Naive thymus-derived CD4-positive, alpha-beta T cell (primary cell): Measurements from ENCODE around the gene PTPRN2. TPM values are rescaled to one million over a fixed set of nuclear protein-coding genes. Genes with fewer than 3 reads are reported as not detected.

Source experiments
- ATAC-seq: fragments of 150-1000 bp; cut with Tn5 transposase; 2 replicates; pipeline ENCODE4 v1.10.0; 2021; ENCODE audit warnings: mild to moderate bottlenecking, moderate library complexity
- CTCF ChIA-PET: fragments of 350-600 bp; sonication (Branson Sonifier 250); formaldehyde crosslinking; loops from one replicate; lab custom pipeline; 2021; ENCODE audit warnings: antibody characterized with exemption; lab: Charles Lee
- POLR2A ChIA-PET: fragments of 350-600 bp; sonication (Branson Sonifier 250); formaldehyde crosslinking; loops from one replicate; lab custom pipeline; 2021; ENCODE audit warnings: antibody characterized with exemption, inconsistent platforms; lab: Charles Lee
- DNase-seq, 9 donors: peaks; one replicate each; pipeline versions ENCODE4 v3.0.0 to v3.0.0-alpha.2; 2020 to 2022; ENCODE audit warnings: mixed read lengths in 1 of 9
- H3K27ac ChIP-seq: one replicate; pipeline ENCODE4 v1.7.0; 2013; ENCODE audit warnings: mild to moderate bottlenecking, low read depth, low read length, moderate library complexity
- H3K27me3 ChIP-seq, 2 donors: one replicate each; pipeline ENCODE4 v1.7.0; 2013; ENCODE audit warnings: low read length in 2 of 2, mild to moderate bottlenecking in 2 of 2, moderate library complexity in 2 of 2; ENCODE audit not compliant: control insufficient read depth in 2 of 2, insufficient read depth in 2 of 2
- H3K36me3 ChIP-seq, 3 experiments: 1 replicate in 2 of 3; 2 replicates in 1 of 3; pipeline ENCODE4 v1.7.0; 2013; ENCODE audit warnings: low read length in 3 of 3, mild to moderate bottlenecking in 3 of 3, moderate library complexity in 1 of 3; ENCODE audit not compliant: insufficient read depth in 3 of 3, control insufficient read depth in 2 of 3
- H3K4me1 ChIP-seq, 2 donors: one replicate each; pipeline ENCODE4 v1.7.0; 2013; ENCODE audit warnings: low read length in 2 of 2, mild to moderate bottlenecking in 2 of 2, moderate library complexity in 1 of 2; ENCODE audit not compliant: control insufficient read depth in 2 of 2, insufficient read depth in 2 of 2
- H3K4me3 ChIP-seq: 2 replicates; pipeline ENCODE4 v1.7.0; 2013; ENCODE audit warnings: mild to moderate bottlenecking, low read length
- H3K9me3 ChIP-seq, 3 experiments: 1 replicate in 2 of 3; 2 replicates in 1 of 3; pipeline ENCODE4 v1.7.0; 2013; ENCODE audit warnings: low read length in 3 of 3; ENCODE audit not compliant: control insufficient read depth in 2 of 3
- H3K27ac Mint-ChIP-seq, 9 donors: one replicate each; pipeline ENCODE4 v1.8.0; 2020 to 2022; ENCODE audit warnings: mixed read lengths in 9 of 9, mild to moderate bottlenecking in 8 of 9, moderate library complexity in 5 of 9, inconsistent platforms in 2 of 9
- H3K27me3 Mint-ChIP-seq, 5 donors: one replicate each; pipeline ENCODE4 v1.8.0; 2021 to 2022; ENCODE audit warnings: mixed read lengths in 5 of 5, mild to moderate bottlenecking in 1 of 5
- H3K36me3 Mint-ChIP-seq, 5 donors: one replicate each; pipeline ENCODE4 v1.8.0; 2020 to 2022; ENCODE audit warnings: mixed read lengths in 5 of 5, mild to moderate bottlenecking in 3 of 5, inconsistent platforms in 1 of 5
- H3K4me1 Mint-ChIP-seq, 7 donors: one replicate each; pipeline ENCODE4 v1.8.0; 2020 to 2022; ENCODE audit warnings: mixed read lengths in 7 of 7, mild to moderate bottlenecking in 3 of 7, inconsistent platforms in 1 of 7
- H3K4me3 Mint-ChIP-seq, 10 donors: one replicate each; pipeline ENCODE4 v1.8.0; 2020 to 2022; ENCODE audit warnings: mild to moderate bottlenecking in 10 of 10, mixed read lengths in 10 of 10, moderate library complexity in 6 of 10, inconsistent platforms in 2 of 10
- H3K9me3 Mint-ChIP-seq, 11 donors: one replicate each; pipeline ENCODE4 v1.8.0; 2020 to 2022; ENCODE audit warnings: mixed read lengths in 11 of 11, mild to moderate bottlenecking in 4 of 11, inconsistent platforms in 1 of 11, moderate library complexity in 1 of 11
- intact Hi-C, 2 donors: fragments of 100-400 bp; cut with micrococcal nuclease; formaldehyde crosslinking; loops; one replicate each; pipeline ENCODE4 v1.15.1; 2023
- polyA plus RNA-seq, 2 donors: library from polyadenylated mRNA; unstranded; fragments of 300-500 nt; fragmentation: Illumina TruSeq; gene quantifications; one replicate each; pipeline ENCODE4 v1.2.3, GENCODE V29; 2021
- total RNA-seq, 6 experiments: library from RNA in 5 of 6; stranded (reverse) in 5 of 6; gene quantifications; 1 replicate in 5 of 6; 2 replicates in 1 of 6; pipeline ENCODE4 v1.2.3 and lab custom pipeline; 2021 to 2026

Gene PTPRN2
- total and polyA plus RNA-seq, 7 experiments from 2014 or later: 0.58 to 2.3 (median 1.4) TPM

- no peaks in the 10 kb centered on the region for H3K4me1 Mint-ChIP-seq
- ChIA-PET POLR2A (no interaction called here), CTCF (no interaction called here)
- peaks cover 0 to 3% of the 10 kb centered on the region in 2 donors for H3K27me3 ChIP-seq
- peaks cover 12 to 44% (median 24%) of the 10 kb centered on the region in 11 donors for H3K9me3 Mint-ChIP-seq
- H3K4me3 ChIP-seq: no peak overlapping the region
- H3K4me3 Mint-ChIP-seq: no peak overlapping the region
- no peaks in the 10 kb centered on the region for H3K36me3 ChIP-seq
- intact Hi-C loops: no loop called here
- H3K27ac ChIP-seq: no peak overlapping the region
- H3K9me3 ChIP-seq: peaks cover 0 to 14% (median 0%) of the 10 kb centered on the region in 3 experiments
- peaks cover 0 to 13% (median 0%) of the 10 kb centered on the region in 5 donors for H3K36me3 Mint-ChIP-seq
- ATAC-seq: no peak
- H3K27ac Mint-ChIP-seq: no peak overlapping the region
- H3K4me1 ChIP-seq: no peaks in the 10 kb centered on the region
- DNase-seq: no peak
- H3K27me3 Mint-ChIP-seq: peaks cover 0 to 11% (median 4%) of the 10 kb centered on the region in 5 donors
Measured at GRCh38 chr7:158175779-158176178, 411.8 kb downstream of the PTPRN2 start.

GRCh38 chr7:158174947-158175346, 412.7 kb downstream of the PTPRN2 start:
- H3K4me1 Mint-ChIP-seq: no peaks in the 10 kb centered on the region

GRCh38 chr7:158167373-158167772, 420.2 kb downstream of the PTPRN2 start:
- H3K4me1 ChIP-seq: no peaks in the 10 kb centered on the region
- H3K27ac Mint-ChIP-seq: no peak overlapping the region
- H3K9me3 Mint-ChIP-seq: peaks cover 2 to 18% (median 4%) of the 10 kb centered on the region in 11 donors
- CTCF ChIA-PET: no interaction called here
- no peak for DNase-seq
- H3K9me3 ChIP-seq: peaks cover 0 to 1% (median 0%) of the 10 kb centered on the region in 3 experiments
- no peaks in the 10 kb centered on the region for H3K36me3 ChIP-seq
- H3K36me3 Mint-ChIP-seq: peaks cover 0 to 4% (median 0%) of the 10 kb centered on the region in 5 donors
- peaks cover 0 to 12% (median 0%) of the 10 kb centered on the region in 5 donors for H3K27me3 Mint-ChIP-seq
- intact Hi-C loops: no loop called here
- no peaks in the 10 kb centered on the region for H3K4me1 Mint-ChIP-seq
- no peak overlapping the region for H3K4me3 Mint-ChIP-seq
- no peaks in the 10 kb centered on the region for H3K27me3 ChIP-seq
- POLR2A ChIA-PET: no interaction called here
- no peak overlapping the region for H3K27ac ChIP-seq
- no peak for ATAC-seq
- no peak overlapping the region for H3K4me3 ChIP-seq

More at GRCh38 chr7:158174947-158175346, 412.7 kb downstream of the PTPRN2 start:
- DNase-seq: no peak
- ATAC-seq: no peak
- Mint-ChIP-seq H3K9me3 (peaks cover 12 to 44% (median 23%) of the 10 kb centered on the region in 11 donors), H3K27ac (no peak overlapping the region), H3K27me3 (peaks cover 0 to 11% (median 4%) of the 10 kb centered on the region in 5 donors), H3K36me3 (peaks cover 0 to 13% (median 0%) of the 10 kb centered on the region in 5 donors), H3K4me3 (no peak overlapping the region)
- peaks cover 0 to 14% (median 0%) of the 10 kb centered on the region in 3 experiments for H3K9me3 ChIP-seq
- H3K36me3 ChIP-seq: no peaks in the 10 kb centered on the region
- intact Hi-C loops: no loop called here
- no peak overlapping the region for H3K27ac ChIP-seq
- ChIA-PET POLR2A (no interaction called here), CTCF (no interaction called here)
- H3K4me1 ChIP-seq: no peaks in the 10 kb centered on the region
- peaks cover 0 to 3% of the 10 kb centered on the region in 2 donors for H3K27me3 ChIP-seq
- H3K4me3 ChIP-seq: no peak overlapping the region

GRCh38 chr7:158166386-158167340, 421.0 kb downstream of the PTPRN2 start:
- Histone ChIP-seq H3K27me3 (no peaks in the 10 kb centered on the region), H3K4me3 (no peak overlapping the region), H3K4me1 (no peaks in the 10 kb centered on the region), H3K9me3 (no peaks in the 10 kb centered on the region), H3K27ac (no peak overlapping the region), H3K36me3 (no peaks in the 10 kb centered on the region)
- POLR2A ChIA-PET: no interaction called here
- peaks cover 0 to 9% (median 0%) of the 10 kb centered on the region in 5 donors for H3K27me3 Mint-ChIP-seq
- H3K4me3 Mint-ChIP-seq: no peak overlapping the region
- no peaks in the 10 kb centered on the region for H3K4me1 Mint-ChIP-seq
- intact Hi-C loops: no loop called here
- no peak overlapping the region for H3K27ac Mint-ChIP-seq
- peaks cover 0 to 14% (median 0%) of the 10 kb centered on the region in 11 donors for H3K9me3 Mint-ChIP-seq
- ATAC-seq (no peak), DNase-seq (no peak)
- H3K36me3 Mint-ChIP-seq: peaks cover 0 to 4% (median 0%) of the 10 kb centered on the region in 5 donors
- CTCF ChIA-PET: no interaction called here

GRCh38 chr7:158165711-158166110, 421.9 kb downstream of the PTPRN2 start:
- H3K4me1 Mint-ChIP-seq: no peaks in the 10 kb centered on the region
- CTCF ChIA-PET: no interaction called here
- Histone ChIP-seq H3K4me1 (no peaks in the 10 kb centered on the region), H3K27ac (no peak overlapping the region), H3K36me3 (no peaks in the 10 kb centered on the region), H3K9me3 (no peaks in the 10 kb centered on the region), H3K4me3 (no peak overlapping the region), H3K27me3 (no peaks in the 10 kb centered on the region)
- peaks cover 0 to 14% (median 0%) of the 10 kb centered on the region in 11 donors for H3K9me3 Mint-ChIP-seq
- ATAC-seq (no peak), DNase-seq (no peak)
- H3K27me3 Mint-ChIP-seq: peaks cover 0 to 9% (median 0%) of the 10 kb centered on the region in 5 donors
- H3K27ac Mint-ChIP-seq: no peak overlapping the region
- H3K4me3 Mint-ChIP-seq: no peak overlapping the region
- intact Hi-C loops: no loop called here
- POLR2A ChIA-PET: no interaction called here
- peaks cover 0 to 4% (median 0%) of the 10 kb centered on the region in 5 donors for H3K36me3 Mint-ChIP-seq

GRCh38 chr7:158164101-158165095, 423.2 kb downstream of the PTPRN2 start:
- no peaks in the 10 kb centered on the region for H3K4me1 Mint-ChIP-seq
- H3K36me3 ChIP-seq: no peaks in the 10 kb centered on the region
- ATAC-seq: no peak
- peaks cover 0 to 14% (median 0%) of the 10 kb centered on the region in 11 donors for H3K9me3 Mint-ChIP-seq
- no peaks in the 10 kb centered on the region for H3K27me3 ChIP-seq
- H3K4me1 ChIP-seq: no peaks in the 10 kb centered on the region
- peaks cover 0 to 4% (median 0%) of the 10 kb centered on the region in 5 donors for H3K36me3 Mint-ChIP-seq
- ChIA-PET CTCF (no interaction called here), POLR2A (no interaction called here)
- H3K27me3 Mint-ChIP-seq: peaks cover 0 to 9% (median 0%) of the 10 kb centered on the region in 5 donors
- no peaks in the 10 kb centered on the region for H3K9me3 ChIP-seq
- no peak overlapping the region for H3K4me3 ChIP-seq
- no peak overlapping the region for H3K27ac Mint-ChIP-seq
- no peak overlapping the region for H3K27ac ChIP-seq
- no peak overlapping the region for H3K4me3 Mint-ChIP-seq
- intact Hi-C loops: no loop called here
- DNase-seq: no peak
